NCI-H2107 (cell line): ENCODE results near the gene TLE5.
"Not testable (repeated sequence)": the region's sequence is repeated elsewhere in the genome, so short reads cannot be mapped to it uniquely, and the experiment has no call there.

Source experiments
- DNase-seq: peaks from one replicate; lab custom pipeline; 2025; lab: John Stamatoyannopoulos, UW

TLE5 gene

DNA sequence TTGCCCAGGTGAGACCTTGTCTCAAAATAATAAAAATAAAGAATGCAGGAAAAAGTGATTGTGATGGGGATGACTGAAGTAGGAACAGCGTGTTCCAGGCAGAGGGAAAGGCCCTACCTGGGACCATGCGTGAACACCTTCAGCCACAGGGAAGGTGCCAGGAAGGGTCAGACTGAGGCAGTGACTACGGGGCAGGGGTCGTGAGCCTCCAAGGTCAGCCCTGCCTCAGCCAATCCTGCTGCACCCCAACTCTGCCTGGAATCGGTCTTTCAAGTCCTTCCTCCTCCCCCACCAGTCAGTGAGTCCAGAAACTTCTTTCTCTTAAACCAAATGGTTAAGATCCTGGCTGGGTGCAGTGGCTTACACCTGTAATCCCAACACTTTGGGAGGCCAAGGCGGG lies 17.1 kb downstream of the TLE5 start:
- DNase-seq, result no peak

GRCh38 chr19:3042621-3043267 lies 19.6 kb downstream of the TLE5 start:
- no peak for DNase-seq

DNA sequence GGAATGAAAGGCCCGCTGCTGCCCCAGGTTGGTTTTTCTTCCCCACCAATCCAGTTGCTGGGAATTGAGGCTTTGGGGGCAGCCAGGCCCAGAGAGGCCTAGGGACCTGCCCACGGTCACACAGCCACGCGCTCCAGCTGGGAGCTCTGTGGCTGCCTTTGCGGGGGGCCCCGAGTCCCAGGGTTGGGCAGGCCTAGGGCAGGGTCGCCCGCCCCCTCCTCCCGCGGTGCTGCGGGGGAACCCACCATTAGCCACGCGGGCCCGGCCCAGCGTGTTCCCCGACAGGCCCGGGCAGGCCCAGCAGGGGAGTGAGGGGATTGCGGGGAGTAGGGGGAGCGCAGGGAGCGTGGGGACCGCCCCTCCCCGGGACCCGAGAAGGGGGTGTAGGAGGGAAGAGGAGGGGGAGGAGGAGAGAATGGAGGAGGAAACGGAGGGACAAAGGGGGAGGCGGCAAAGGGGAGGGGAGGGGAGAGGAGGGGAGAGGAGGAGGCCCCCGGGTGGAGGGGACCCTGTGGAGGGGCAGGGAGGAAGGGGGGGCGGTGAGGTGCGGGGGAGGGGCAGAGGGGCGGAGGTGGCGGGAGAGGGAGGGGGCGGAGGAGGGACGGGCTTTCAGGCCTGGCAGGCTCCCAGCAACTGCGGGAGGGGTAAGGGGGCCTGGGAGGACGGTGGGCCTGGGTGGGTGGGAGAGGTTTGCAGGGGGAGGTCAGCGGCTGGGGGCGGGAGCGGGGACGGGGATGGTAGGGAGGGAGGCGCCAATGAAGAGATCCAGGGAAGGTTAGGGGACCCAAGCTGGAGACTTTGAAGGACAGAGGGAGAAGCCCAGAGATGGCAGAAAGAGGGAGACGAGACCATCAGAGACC lies 20.3 kb downstream of the TLE5 start:
- no peak for DNase-seq

GRCh38 chr19:3041327-3041726 lies 21.0 kb downstream of the TLE5 start:
- no peak for DNase-seq

DNA sequence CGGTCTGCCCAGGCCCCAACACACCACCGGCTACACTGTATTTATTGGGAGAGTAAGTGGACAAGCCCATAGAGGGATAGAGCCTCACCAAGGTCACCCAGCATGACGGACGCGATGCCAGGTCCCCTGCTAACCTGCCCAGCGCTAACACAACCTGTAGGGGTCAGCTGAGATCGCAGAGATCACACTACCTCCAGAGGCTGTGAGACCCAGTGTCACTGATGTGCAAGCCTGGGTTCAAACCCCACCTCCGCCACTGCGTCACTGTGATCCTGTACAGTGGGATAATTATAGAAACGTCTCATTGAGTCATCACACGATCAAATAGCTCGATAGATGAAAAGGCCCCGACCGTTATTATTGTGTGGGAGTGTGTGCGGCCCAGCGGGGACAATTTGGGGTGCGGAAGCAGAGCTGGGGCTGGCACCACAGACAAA lies 22.6 kb downstream of the TLE5 start:
- DNase-seq, result no peak

DNA sequence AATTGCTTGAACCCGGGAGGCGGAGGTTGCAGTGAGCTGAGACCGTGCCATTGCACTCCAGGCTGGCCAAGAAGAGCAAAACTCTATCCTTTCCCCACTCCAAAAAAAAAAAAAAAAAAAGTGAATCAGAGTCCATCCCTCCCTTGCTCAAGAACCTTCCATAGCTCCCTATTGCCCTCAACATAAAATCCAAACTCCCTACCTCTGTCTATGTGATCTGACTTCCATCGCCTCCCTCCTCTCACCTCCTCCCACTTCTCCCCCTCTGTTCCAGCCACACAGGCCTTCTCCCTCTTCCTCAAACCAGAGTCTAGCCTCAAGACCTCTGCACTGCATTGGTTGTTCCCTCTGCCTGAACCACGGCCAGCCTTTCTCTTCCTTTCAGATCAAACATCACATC lies 23.2 kb downstream of the TLE5 start:
- DNase-seq, result no peak

- no peak for DNase-seq
Observed at GRCh38 chr19:3038214-3038613, 24.1 kb downstream of the TLE5 start.

DNA sequence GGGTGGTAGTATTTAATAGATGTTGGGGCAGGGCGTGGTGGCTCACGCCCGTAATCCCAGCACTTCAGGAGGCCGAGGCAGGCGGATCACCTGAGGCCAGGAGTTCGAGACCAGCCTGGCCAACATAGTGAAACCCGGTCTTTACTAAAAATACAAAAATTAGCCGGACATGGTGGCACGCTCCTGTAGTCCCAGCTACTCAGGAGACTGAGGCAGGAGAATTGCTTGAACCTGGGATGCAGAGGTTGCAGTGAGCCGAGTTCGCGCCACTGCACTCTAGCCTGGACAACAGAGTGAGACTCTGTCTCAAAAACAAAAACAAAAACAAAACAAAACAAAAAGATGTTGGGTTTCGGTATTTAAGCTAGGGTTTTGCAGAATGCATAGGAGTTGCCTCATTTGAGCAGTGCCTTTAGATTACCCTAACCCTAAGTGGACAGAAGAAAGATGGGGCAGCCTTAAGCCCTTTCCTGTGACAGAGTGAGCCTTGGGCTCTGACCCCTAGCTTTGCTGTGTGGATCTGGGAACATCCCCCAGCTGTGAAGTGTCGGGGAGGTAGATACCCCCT lies 25.2 kb downstream of the TLE5 start:
- DNase-seq, result not testable (repeated sequence)

DNA sequence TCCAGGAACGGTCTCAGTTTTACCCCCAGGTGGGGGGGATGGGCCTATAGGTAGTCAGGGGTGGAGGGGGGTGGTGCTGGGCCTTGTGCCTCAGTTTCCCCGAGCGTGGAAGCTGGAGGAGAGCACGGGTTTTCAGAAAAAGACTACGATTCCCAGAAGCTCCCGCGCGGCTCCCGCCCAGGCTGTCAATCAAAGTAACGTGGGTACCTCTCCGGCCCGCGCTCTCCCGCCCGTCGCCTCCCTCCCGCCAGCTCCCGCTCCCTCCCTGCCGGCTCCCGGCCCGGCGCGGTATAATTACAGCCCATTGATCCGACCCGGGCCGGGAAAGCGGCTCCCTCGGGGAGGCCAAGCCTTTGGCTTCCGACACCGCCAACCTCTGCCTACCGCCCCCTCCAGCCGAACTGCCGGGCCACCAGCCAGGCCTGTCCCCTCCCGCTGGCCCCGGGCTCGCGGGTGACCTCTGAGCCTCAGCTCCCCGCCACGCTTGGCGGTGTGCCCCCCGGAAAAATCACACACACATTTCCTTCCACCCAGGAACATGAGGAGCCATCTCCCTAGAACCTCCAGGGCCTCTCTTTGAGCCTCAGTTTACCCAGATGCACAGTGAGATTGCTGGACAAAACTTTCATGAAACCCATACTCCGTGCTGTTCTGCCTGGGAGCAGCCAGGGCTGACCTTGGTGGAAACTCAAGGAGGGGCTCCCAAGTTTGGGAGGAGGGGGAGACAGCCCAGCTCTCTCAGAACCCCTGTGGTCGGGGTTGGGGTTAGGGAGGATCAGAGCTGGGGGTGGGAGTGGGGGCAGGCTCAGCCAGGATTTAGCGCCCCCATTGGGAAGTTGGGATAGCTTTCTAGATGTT lies 25.9 kb downstream of the TLE5 start:
- DNase-seq, result peak; percentile 95

GRCh38 chr19:3035542-3036118 lies 26.7 kb downstream of the TLE5 start:
- DNase-seq, result peak; percentile 97

DNA sequence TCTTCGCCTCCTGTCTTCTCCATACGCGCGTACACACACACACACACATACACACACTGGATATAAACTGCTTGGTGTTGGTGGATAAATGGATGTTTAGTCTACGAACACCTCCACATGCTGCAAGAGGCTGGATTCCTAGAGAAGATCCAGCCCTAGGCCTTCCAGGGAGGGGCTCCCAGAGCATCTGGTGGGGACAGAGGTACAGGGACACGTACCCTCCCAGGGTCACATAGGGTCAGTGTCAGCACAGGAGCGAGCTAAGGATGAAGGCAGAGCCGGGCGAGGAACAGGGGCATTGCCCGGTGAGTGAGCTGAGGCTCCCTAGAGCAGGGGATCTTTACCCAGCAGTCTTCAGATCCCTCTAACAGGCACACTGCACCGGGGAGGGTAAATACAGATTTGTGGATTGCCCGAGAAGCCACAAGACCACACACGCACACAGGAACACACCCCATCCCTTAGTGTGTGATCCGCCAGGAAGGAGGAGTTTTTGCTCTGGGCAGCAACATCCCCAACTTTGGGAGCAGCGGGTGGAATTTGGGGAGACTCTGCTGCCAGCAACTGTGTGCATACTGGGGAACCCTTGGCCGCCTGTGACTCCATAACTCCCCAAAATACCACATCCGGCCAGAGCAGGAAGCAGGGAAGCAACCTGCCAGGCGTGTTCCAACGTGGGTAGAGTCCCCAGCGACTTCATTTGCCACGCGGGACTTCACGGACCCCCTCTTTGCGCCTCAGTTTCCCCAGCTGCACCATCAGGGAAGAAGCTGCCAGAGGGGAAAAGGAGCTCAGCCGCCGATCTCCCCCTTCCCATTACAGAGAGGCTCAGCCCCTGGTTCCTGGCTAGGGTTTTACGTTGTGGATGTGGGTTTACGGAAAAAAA lies 27.4 kb downstream of the TLE5 start:
- no peak for DNase-seq

DNA sequence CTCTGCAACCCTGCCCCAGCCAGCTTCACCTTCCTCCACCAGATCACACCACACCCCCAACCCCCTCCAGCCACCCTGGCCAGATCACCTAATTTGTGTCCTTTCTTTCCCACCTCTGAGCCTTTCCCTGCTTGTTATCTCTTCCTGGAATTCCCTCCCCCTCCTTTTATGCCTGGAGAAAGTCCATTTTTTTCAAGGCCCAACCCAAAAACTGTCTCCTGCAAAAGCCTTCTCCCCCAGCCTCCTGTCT lies 28.0 kb downstream of the TLE5 start:
- no peak for DNase-seq

DNA sequence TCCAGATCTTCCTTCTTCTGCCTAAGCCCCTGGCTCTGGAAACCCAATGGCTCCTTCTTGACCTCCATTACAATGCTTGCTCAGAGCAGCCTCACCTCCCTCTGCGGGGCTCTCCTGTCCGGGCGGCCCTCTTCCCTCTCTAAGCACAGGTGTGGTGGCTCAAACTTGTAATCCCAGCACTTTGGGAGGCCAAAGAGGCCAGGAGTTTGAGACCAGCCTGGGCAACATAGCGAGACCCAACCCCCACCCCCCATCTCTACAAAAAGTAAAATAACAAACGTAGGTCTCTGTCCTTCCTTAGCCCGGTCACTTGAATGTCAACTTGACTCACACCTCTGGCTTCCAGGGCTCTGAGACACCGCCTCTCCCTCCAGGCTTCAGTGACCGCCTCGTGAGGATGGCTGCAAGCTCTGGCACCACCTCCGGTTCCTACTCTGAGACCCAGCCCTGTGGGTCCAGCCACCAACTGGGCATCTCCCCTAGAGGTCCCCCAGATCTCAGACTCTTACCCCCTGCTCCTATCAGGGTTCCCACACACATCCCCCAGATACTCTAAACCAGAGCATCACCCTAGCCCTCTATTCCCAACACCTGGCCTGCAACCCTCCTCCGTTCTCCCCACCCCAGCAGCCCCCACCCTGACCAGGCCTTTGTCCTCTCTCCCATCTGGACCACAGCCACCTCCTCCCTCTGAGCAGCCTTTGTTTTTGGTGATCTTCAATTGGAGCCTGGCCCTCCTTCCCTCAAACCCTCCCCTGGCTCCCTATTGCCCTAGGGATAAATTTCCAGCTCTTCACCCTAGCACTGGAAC lies 28.5 kb downstream of the TLE5 start:
- no peak for DNase-seq

GRCh38 chr19:3031607-3031867 lies 30.8 kb downstream of the TLE5 start:
- DNase-seq, result no peak

DNA sequence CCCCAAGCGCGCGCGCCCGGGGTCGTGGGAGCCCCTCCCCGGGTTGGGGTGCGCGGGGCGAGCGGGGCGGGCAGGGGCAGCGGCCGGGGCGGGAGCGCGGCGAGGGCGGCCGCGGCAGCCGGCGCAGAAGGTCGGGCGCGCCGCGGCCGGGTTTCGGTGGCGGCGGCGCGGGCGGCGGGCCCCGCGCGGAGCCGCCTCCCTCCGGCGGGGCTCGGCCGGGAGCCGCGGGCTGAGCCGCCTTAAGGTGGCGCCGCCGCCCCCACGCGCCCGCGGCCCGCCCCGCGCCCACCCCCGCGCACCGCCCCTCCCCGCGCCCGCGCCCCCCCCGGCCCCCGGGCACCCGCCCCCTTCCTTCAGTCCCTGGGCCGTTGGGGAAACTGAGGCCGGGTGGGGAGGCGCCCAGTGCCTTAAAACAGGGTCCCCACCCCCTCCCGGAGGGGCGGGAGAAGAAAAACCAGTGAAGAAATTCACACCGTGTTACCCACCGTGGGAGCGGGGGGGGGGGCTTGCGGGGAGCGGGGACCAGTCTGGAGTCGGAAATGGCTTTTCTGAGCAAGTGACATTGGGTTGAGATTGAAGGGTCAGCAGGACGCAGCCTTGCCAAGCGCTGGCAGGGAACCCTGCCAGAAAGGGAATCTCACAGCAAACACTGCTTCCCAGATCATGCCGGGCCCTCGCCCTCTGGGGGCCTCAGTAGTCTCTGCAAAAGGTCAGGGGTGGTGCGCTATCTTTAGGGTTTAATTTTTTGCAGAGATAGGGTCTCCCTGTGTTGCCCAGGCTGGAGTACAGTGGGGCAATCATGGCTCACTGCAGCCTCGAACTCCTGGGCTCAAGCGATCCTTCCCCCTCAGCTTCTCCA lies 33.0 kb downstream of the TLE5 start, which contains the start of gene TLE2:
TLE2 (minus strand) TSS at position 216 of the 859 bp plus-strand sequence. CDS start 376 bp downstream, outside the sequence.
- no peak for DNase-seq

GRCh38 chr19:3028305-3029064 lies 33.8 kb downstream of the TLE5 start:
- DNase-seq, result no peak

GRCh38 chr19:3027981-3028304 lies 34.4 kb downstream of the TLE5 start:
- DNase-seq, result no peak

GRCh38 chr19:3027292-3027691 lies 35.0 kb downstream of the TLE5 start:
- DNase-seq, result no peak

DNA sequence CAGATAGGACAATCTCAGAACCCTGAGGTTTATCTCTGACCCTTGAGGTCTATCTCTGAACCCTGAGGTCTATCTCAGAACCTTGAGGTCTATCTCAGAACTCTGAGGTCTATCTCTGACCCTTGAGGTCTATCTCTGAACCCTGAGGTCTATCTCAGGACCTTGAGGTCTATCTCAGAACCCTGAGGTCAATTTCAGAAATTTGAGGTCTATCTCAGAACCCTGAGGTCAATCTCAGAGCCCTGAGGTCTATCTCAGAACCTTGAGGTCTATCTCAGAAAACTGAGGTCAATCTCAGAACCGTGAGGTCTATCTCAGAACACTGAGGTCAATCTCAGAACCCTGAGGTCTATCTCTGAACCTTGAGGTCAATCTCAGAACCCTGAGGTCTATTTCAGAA lies 35.5 kb downstream of the TLE5 start:
- no peak for DNase-seq
